Nephron progenitor cell (in vitro differentiated cells): ENCODE results near the gene RNASE7.
"Not testable (repeated sequence)": the region's sequence is repeated elsewhere in the genome, so short reads cannot be mapped to it uniquely, and the experiment has no call there.

Experiments
- DNase-seq: peaks from one replicate; pipeline ENCODE4 v3.0.0; 2021
- H3K27ac Mint-ChIP-seq: 2 replicates; pipeline ENCODE4 v1.8.0; 2021; ENCODE audit warnings: mild to moderate bottlenecking, moderate library complexity, mixed read lengths
- H3K27me3 Mint-ChIP-seq: 2 replicates; pipeline ENCODE4 v1.8.0; 2021; ENCODE audit warnings: mild to moderate bottlenecking, low read depth, mixed read lengths; ENCODE audit not compliant: poor library complexity
- H3K36me3 Mint-ChIP-seq: 2 replicates; pipeline ENCODE4 v1.8.0; 2021; ENCODE audit warnings: low read depth, mixed read lengths
- H3K4me1 Mint-ChIP-seq: 2 replicates; pipeline ENCODE4 v1.8.0; 2021; ENCODE audit warnings: mixed read lengths
- H3K4me3 Mint-ChIP-seq: 2 replicates; pipeline ENCODE4 v1.8.0; 2021; ENCODE audit warnings: mild to moderate bottlenecking, moderate library complexity, mixed read lengths
- H3K9me3 Mint-ChIP-seq: 2 replicates; pipeline ENCODE4 v1.8.0; 2021; ENCODE audit warnings: mild to moderate bottlenecking, moderate library complexity, mixed read lengths
- TF ChIP-seq, protein P1 (sequence below): fragments of 200-600 bp; sonication (generic); IDR thresholded peaks from 2 replicates; pipeline ENCODE4 v1.5.0; 2021; ENCODE audit warnings: antibody characterized with exemption

The RNASE7 gene

DNA sequence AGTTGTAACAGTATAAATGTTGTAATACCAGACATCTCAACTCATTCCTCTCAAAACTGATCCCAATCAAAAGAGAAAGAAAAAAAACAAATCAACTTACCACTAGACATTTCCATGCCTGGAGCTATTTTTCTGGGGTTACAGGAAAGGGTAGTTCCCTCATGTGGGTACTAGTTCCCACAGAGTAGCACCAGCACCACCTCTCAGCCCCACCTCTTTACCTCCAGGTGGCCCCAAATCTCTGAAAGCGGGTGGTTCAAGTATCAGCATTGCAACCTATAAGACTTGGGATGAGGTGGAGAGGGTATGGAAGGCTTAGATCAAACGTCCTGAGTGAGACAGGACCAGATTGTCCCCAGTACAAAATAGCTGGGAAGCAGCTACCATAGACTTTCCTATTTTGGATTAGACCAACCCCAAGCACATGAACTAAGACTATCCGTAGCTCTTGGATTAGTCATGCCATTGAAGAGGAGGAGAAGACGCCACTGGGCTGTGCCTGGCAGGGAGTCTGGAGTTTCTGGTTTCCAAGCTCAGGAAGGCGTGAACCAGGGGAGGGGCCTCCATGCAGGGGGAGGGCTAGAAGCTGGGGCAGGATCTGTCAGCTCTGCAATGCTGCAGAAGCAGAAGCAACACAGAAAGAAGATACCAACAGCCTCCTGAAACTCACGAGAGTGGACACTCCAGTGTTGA, 43.3 kb upstream of the RNASE7 start, which contains the start of gene SLC39A2:
SLC39A2 (plus strand) TSS at position 620 of the 693 bp plus-strand sequence. CDS start 154 bp downstream, outside the sequence.
- Mint-ChIP-seq H3K27ac (peak within 1 kb of the TSS; percentile 66), H3K9me3 (no peaks in the 10 kb centered on the region), H3K4me1 (peaks cover 28% of the 10 kb centered on the region), H3K27me3 (peaks cover 4% of the 10 kb centered on the region), H3K4me3 (no peak within 1 kb of the TSS), H3K36me3 (peaks cover 32% of the 10 kb centered on the region)
- TF ChIP-seq, protein P1, sequence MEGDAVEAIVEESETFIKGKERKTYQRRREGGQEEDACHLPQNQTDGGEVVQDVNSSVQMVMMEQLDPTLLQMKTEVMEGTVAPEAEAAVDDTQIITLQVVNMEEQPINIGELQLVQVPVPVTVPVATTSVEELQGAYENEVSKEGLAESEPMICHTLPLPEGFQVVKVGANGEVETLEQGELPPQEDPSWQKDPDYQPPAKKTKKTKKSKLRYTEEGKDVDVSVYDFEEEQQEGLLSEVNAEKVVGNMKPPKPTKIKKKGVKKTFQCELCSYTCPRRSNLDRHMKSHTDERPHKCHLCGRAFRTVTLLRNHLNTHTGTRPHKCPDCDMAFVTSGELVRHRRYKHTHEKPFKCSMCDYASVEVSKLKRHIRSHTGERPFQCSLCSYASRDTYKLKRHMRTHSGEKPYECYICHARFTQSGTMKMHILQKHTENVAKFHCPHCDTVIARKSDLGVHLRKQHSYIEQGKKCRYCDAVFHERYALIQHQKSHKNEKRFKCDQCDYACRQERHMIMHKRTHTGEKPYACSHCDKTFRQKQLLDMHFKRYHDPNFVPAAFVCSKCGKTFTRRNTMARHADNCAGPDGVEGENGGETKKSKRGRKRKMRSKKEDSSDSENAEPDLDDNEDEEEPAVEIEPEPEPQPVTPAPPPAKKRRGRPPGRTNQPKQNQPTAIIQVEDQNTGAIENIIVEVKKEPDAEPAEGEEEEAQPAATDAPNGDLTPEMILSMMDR: no peak
- DNase-seq: peak; percentile 42

DNA sequence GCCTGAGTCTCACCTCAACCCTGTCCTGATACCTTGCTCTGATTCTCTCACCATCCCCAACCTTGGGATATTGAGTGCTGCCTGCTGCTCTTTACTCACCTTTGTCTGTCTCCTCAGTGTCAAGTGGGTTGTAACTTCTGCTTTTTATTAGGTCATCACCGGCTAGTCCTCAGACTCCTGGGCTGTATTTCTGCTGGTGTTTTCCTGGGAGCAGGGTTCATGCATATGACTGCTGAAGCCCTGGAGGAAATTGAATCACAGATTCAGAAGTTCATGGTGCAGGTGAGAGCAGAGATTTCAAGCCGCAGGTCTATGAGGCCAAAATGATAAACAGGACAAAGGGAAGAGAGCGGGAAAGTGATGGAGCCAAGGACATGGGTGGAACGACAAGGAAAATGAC, 42.6 kb upstream of the RNASE7 start:
- H3K27me3 Mint-ChIP-seq: peaks cover 4% of the 10 kb centered on the region
- H3K9me3 Mint-ChIP-seq: no peaks in the 10 kb centered on the region
- no peak for DNase-seq
- no peak overlapping the region for H3K4me3 Mint-ChIP-seq
- peaks cover 26% of the 10 kb centered on the region for H3K36me3 Mint-ChIP-seq
- no peak overlapping the region for H3K27ac Mint-ChIP-seq
- H3K4me1 Mint-ChIP-seq: peaks cover 28% of the 10 kb centered on the region
- TF ChIP-seq, protein P1: no peak

DNA sequence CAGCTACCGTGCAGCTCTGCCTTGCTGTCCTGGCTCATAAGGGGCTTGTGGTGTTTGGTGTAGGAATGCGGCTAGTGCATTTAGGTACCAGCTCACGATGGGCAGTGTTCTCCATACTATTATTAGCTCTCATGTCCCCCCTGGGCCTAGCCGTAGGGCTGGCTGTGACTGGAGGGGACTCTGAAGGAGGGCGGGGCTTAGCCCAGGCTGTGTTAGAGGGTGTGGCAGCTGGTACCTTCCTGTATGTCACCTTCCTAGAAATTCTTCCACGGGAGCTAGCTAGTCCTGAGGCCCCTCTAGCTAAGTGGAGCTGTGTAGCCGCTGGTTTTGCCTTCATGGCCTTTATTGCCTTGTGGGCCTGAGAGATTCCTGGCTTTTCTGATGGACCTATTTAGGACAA, 40.9 kb upstream of the RNASE7 start:
- peaks cover 28% of the 10 kb centered on the region for H3K4me1 Mint-ChIP-seq
- TF ChIP-seq, protein P1: no peak
- no peaks in the 10 kb centered on the region for H3K9me3 Mint-ChIP-seq
- peaks cover 10% of the 10 kb centered on the region for H3K36me3 Mint-ChIP-seq
- H3K4me3 Mint-ChIP-seq: no peak overlapping the region
- DNase-seq: no peak
- peaks cover 4% of the 10 kb centered on the region for H3K27me3 Mint-ChIP-seq
- H3K27ac Mint-ChIP-seq: no peak overlapping the region

DNA sequence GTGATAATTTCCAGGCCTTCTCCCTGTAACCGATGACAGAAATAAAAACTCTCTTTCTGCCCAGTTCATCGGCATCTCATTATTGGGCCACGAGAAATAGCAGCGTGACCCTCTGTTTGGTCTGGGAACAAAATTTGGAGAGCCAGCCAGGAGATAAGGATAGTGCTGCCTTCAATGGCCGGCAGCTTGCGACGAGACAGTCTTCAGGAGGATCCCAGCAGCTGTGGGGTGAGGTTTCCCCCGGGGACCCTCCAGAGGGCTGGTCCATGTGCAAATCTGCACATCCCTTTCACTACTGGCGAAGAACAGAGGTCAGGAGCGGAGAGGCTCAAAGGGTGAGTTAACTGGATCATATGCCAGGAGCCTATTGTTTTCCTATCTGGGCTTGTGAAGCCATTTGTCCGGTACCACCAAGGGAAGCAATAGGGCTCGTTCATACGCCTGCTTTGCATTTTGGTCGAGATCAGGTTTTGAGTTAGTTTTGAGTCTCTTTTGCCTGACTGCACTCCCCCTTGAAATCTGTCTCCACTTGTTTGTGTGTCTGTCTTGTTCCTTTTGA, 38.3 kb upstream of the RNASE7 start:
- Mint-ChIP-seq H3K4me1 (peaks cover 25% of the 10 kb centered on the region), H3K27ac (no peak overlapping the region), H3K9me3 (no peaks in the 10 kb centered on the region), H3K27me3 (peaks cover 4% of the 10 kb centered on the region), H3K36me3 (no peaks in the 10 kb centered on the region), H3K4me3 (no peak overlapping the region)
- DNase-seq: no peak
- TF ChIP-seq, protein P1: no peak

DNA sequence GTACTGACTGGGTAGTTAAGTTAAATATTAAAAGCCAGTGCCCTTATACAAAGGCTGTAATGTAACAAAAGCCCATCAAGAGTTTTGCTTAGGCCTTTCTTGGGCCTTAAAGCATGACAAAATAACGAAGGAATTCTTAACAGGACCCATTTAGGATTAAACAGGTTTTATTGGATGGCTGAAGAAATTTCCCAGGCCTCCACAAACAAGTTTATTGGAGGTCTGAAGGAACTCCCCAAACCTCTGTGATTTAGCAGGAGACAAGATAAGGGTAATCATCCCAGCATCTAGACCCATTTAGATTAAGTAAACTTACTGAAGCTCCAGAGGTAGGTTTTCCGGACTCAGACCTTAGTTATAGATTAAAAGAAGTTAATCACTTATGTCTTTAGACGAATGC, 32.4 kb upstream of the RNASE7 start:
- H3K4me3 Mint-ChIP-seq, H3K27ac Mint-ChIP-seq, H3K9me3 Mint-ChIP-seq: not testable (repeated sequence)

DNA sequence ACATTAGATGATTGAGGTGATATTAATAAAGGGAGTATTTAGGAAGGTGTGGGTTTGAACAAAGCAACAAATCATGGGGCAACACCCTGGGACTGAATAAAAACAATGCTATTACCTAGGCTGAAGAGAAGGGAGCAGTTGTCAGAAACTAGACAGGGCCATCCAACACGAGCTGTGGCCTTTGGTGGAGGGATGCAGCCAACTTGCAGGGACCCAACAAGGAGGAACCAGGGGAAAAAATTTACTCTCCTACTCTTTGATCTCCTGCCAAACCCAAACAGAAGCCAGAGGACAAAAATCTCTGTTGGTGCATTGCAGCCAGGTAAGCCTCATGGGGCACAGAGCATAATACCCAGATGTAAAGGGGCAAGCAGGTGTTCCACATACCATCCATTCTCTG, 31.0 kb upstream of the RNASE7 start:
- H3K4me3 Mint-ChIP-seq: no peak overlapping the region
- peaks cover 38% of the 10 kb centered on the region for H3K4me1 Mint-ChIP-seq
- TF ChIP-seq, protein P1: no peak
- H3K36me3 Mint-ChIP-seq: no peaks in the 10 kb centered on the region
- no peak for DNase-seq
- no peaks in the 10 kb centered on the region for H3K9me3 Mint-ChIP-seq
- H3K27ac Mint-ChIP-seq: no peak overlapping the region
- H3K27me3 Mint-ChIP-seq: peaks cover 18% of the 10 kb centered on the region

More for the DNA sequence above, 32.4 kb upstream of the RNASE7 start:
- Mint-ChIP-seq H3K4me1 (peaks cover 26% of the 10 kb centered on the region), H3K27me3 (peaks cover 18% of the 10 kb centered on the region)
- not testable (repeated sequence) for H3K36me3 Mint-ChIP-seq, DNase-seq
